GM18873 (cell line): ENCODE results near the gene INSYN2B.
"Not testable (repeated sequence)": the region's sequence is repeated elsewhere in the genome, so short reads cannot be mapped to it uniquely, and the experiment has no call there.

ENCODE experiments used
- ATAC-seq: cut with Tn5 transposase; IDR thresholded peaks from one replicate; pipeline ENCODE4 v1.9.1; 2021; ENCODE audit warnings: mild to moderate bottlenecking, moderate library complexity, moderate number of reproducible peaks; ENCODE audit not compliant: unreplicated experiment, low FRiP score

INSYN2B gene

DNA sequence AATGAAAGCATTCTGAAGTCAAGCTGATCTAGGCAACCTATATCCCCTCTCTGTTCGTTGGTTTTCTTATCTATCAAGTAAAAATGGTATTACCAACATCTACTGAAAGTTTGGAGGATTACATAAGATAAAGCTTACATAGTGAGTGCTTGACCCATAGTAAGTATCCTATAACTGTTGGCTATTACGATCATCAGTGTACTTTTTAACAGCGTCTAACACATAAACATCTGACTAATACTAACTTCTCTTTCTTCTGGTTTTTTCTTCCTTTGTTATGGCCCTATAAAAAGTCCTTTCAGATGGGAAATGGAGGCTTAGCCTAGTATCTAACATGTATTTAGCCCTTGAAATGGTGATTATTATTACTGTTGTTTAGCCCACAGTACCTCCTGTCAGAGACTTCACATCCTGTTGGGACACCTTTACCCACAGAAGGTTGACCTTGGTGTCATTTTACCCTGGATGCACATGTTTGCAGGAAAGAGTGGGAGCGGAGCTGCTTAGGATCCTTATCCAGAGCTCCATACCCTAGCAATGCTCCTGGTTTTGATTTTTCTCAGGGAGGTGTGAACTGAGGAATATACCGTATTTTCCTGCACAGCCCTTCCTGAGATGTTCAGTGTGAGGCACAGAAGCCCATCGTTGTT, 6.0 kb downstream of the INSYN2B start:
- ATAC-seq = no peak

- ATAC-seq = no peak
Observed at GRCh38 chr5:169973056-169973455, 7.2 kb downstream of the INSYN2B start.

DNA sequence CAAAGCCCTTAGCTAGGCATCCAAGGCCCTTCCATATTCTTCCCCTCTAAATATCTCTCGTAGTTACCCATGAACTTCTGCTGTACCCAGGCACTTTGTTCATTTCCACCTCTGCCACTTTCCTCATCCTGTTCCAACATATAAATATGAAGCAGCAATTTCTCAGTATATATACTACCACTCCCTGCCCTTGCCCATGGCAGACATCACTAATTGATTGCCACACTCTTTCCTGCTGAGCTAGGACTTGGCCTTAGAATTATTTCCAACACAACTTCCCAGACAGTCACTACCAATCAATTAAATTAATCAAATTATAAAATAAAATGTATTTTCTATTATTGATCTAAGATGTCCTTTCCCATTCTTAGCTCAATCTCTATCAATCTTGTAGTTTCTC, 8.5 kb downstream of the INSYN2B start:
- ATAC-seq = no peak

- no peak for ATAC-seq
Observed at GRCh38 chr5:169970911-169971765, 9.2 kb downstream of the INSYN2B start.

- no peak for ATAC-seq
Observed at GRCh38 chr5:169970339-169970738, 10.0 kb downstream of the INSYN2B start.

DNA sequence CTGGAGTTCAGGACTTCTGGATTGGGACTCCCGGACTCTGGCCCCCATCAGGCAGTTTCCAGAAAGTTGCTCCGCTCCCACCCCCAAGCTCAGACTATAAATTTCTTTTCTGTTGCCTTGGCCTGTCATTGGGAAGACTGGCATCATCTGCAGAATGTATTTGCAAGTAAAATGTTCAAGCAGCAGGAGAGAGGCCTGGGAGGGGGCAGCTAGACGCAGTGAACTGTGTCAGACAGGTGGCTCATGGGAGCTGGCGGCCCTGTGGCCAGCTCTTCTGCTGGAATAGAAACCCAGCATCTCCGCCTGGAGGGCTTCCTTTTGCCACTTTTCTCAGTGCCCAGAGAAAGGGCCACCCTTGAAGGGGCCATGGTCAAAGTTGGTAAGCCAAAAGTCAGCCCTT, 16.0 kb downstream of the INSYN2B start:
- no peak for ATAC-seq

DNA sequence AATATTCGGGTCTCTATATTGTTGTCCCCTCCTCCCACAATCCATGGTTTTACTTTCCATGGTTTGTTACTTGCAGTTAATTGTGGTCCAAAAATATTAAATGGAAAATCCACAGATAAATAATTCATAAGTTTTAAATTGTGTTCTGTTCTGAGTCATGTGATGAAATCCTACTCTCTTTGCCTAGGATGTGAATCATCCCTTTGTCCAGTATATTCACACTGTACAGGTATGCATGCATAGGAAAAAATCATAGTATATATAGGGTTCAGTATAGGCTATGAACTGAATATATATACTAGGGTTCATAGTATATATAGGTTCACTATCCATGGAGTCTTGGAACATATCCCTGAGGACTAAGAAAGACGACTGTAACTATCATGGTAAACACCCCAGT, 19.6 kb downstream of the INSYN2B start:
- ATAC-seq = no peak

DNA sequence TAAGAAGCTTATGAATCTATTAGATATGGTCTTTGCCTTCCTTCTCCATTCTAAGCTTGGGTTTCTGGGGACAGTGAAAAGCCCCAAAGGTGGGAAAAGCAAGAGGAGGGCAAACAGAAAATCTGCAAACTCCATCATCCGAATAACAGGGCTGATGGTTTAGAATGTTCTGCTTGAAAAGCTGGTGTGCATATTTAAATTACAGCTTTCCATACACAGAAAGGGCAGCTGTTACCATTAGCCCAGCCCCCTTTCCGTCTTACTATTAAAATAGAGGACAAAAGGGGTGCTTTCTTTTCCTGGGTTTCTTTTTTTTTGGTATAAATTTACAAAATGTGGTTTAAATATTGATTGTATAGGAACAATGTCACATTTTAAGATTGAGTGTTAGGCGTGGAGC, 22.0 kb downstream of the INSYN2B start:
- ATAC-seq = no peak

DNA sequence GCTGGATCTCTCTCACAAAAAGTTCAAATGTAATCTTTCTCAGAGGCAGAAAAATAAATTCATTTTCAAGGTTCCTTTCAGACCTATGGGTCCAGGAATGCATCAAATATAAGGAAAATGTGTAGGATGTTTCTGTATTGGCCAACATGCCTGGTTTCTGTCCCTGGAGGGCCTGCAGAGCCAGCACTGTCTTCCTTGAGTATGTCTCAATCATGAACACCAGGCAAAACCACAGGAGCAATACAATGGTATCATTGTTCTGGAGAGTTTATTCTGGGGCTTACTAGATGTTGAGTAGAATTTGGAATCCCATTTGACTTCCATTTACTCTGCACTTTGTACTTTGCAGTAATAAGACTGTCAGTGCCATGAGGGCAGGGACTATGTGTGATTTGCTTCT, 23.5 kb downstream of the INSYN2B start:
- ATAC-seq = no peak

GRCh38 chr5:169956126-169956525, 24.2 kb downstream of the INSYN2B start:
- no peak for ATAC-seq

DNA sequence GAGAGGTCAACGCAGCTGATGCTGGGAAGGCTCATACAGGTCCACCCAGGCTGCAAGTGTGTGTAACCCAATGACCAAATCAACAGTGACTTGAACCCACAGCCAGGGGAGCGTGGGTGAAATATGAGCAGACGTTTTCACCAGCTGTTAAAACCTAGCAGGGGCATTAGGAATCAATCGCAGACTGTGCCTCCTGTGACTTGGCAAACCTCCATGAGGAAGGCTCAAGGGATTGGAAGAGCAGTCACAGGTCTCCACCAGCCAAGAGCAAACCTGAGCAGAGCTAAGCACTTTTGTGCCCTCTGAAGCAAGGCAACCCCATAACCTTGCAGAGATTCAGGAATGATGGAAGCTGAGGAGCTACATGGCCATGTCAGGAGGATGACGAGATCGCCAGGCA, 25.5 kb downstream of the INSYN2B start:
- ATAC-seq = no peak

DNA sequence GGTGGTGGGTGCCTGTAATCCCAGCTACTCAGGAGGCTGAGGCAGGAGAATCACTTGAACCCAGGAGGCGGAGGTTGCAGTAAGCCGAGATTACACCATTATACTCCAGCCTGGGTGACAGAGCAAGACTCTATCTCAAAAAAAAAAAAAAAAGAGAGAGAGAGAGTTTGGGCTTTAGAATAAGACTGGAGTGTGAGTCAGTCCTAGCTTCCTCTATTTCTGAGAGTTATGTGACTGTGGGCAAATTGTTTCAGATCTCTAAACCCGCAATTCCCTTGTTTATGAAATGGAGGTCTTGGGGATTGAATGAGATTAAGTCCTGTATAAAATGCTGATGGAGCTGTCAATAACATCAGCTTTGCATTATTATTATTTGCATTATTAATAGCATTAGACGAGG, 27.1 kb downstream of the INSYN2B start:
- ATAC-seq = not testable (repeated sequence)

DNA sequence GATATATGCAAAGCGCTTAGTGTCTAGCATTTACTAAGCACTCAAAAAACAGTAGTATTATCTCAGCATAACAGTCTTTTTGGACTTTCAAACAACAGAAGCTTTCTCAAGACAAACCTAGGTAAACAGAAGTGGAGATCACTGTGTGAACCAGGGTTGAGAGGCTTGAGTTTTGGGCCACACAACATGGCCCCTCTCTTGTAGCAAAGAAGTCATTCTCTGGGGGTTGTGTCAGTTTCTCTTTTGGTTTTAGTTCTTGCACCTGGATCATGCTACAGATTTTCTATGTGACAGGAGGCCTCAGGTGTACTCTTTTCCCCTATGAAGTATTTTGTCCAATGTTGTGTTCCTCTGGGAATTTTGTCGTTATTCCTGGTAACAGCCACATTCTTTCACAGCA, 30.0 kb downstream of the INSYN2B start:
- ATAC-seq = no peak

- no peak for ATAC-seq
Observed at GRCh38 chr5:169946743-169947295, 33.5 kb downstream of the INSYN2B start.

DNA sequence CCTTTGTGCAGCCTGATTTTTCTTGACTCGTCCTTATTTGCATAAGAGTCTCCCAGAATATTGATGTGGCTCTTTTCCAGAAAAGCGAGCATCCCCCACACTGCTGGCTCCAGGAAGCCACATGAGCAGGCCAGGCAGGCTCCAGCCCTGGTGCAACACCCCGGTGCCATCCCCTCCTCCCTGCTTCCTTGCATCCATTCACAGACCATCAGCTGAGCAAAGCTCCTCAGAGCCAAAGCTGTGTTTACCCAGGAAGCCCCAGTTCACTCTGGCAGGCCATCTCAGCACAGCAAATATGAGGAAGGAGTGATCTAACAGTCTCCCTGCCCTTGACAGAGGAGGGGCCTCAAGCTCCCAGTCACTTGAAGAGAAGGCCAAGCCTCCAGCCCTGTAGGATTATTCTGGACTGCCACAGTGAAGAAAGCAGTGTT, 34.4 kb downstream of the INSYN2B start:
- no peak for ATAC-seq

GRCh38 chr5:169944922-169945680, 35.2 kb downstream of the INSYN2B start:
- ATAC-seq = no peak

- ATAC-seq = no peak
Observed at GRCh38 chr5:169944115-169944514, 36.2 kb downstream of the INSYN2B start.

GRCh38 chr5:169943026-169943425, 37.3 kb downstream of the INSYN2B start:
- ATAC-seq = no peak

DNA sequence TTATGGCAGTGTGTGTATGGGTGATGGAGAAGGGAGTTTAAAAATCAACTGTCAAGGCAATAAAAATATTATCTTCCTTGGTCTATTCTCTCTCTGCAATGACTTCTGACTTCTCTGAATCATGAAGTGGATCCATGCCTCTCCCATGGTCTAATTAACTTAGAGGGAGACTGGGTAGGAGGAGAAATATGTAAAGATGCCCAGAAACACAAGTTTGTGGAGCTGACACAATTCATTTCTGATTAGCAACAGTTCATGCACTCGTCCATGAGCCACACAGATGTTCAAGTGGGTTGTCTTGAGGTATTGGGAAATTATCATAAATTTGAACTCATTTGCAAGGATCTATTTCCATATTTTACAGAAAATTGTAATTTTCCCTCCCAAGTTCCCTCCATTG, 38.1 kb downstream of the INSYN2B start:
- ATAC-seq = no peak

- ATAC-seq = no peak
Observed at GRCh38 chr5:169941542-169941941, 38.8 kb downstream of the INSYN2B start.

DNA sequence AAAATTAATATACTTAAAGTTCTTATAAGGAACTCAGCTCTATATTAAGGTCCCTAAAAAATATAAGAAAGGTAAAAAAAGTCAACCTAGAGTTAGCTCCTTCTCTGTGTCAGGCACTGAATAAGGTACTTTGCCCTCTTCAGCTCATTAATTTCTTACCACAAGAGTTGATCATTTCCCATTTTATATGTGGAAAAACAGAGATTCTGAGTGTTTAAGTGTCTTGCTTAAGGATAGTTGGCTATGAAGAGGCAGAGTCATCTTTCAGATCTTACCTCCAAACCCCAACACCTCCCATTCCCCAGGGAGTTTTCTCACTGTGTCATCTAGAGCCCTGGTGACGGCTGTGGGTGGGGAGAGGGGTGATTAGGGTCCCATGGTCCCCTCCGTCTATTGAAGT, 40.6 kb downstream of the INSYN2B start:
- ATAC-seq = no peak
